ENCODE measurements around the gene C4orf36. TPM values are rescaled to one million over a fixed set of nuclear protein-coding genes. Genes with fewer than 3 reads are reported as not detected.

The C4orf36 gene
- total RNA-seq, 1 donor from 2014 or later: 0.78 TPM

DNA sequence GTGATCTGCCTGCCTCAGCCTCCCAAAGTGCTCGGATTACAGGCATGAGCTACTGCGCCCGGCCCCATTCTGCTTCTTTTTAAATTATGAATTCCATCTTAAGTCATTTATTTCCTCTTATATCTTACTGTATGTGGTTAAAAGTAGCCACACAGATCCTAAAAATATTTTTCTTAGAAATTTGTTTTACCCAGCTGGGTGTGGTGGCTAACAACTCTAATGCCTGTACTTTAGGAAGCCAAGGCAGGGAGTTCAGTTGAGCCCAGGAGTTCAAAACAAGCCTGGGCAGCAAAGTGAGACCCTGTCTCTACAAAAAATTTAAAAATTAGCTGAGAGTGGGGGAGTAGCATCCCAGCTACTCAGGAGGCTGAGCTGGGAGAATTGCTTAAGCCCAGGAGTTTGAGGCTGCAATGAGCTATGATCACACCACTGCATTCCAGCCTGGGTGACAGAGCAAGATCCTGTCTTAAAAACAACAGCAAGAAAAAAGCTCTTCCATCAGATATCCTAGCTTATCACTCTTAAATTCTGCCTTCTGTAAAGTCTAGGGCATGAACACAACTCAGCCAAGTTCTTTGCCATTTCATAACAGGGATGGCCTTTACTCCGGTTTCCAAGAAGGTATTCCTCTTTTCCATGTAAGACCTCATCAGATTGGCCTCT, 27.5 kb upstream of the C4orf36 start:
- ATAC-seq (no peak), DNase-seq (ENCODE audit: missing footprints) (no peak)
- intact Hi-C loops (cut with DNase I): loop anchor here (5.0 kb wide), 2 partner anchors 233 to 318 kb away; no protein-coding TSS in a partner anchor

- DNase-seq (ENCODE audit: missing footprints): no peak
- ATAC-seq: no peak
- intact Hi-C loops (cut with DNase I): no loop called here
These were observed 26.4 kb upstream of the C4orf36 start for GRCh38 chr4:86918539-86919072.

DNA sequence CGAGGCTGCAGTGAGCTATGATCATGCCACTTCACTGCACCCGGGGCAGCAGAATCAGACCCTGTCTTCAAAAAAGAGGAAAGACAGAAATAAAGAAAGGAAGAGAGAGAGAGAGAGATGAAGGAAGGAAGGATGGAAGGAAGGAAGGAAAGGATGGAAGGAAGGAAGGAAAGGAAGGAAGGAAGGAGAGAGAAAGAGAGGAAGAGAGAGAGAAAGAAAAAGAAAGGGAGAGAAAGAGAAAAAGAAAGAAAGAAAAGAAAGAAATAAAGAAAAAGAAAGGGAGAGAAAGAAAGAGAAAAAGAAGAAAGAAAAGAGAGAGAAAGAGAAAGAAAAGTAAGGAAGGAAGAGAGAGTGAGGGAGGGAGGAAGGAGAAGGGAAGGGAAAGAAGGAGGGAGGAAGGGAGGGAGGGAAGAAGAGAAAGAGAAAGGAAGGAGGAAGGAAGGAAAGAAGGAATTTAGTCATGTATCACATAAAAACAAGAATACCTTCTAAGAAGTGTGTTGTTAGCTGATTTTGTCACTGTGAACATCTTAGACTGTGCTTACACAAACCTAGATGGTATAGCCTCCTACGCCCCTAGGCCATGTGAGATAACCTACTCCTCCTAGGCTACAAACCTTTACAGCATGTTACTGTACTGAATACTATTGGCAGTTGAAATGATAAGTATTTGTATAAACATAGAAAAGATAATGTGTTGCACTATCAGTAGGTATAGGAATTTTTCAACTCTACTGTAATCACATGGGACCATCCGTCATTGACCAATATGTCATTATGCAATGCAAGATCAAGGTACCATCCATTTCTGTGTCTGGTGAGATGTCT, 25.2 kb upstream of the C4orf36 start:
- ATAC-seq: no peak
- intact Hi-C loops (cut with DNase I): no loop called here
- DNase-seq (ENCODE audit: missing footprints): no peak

DNA sequence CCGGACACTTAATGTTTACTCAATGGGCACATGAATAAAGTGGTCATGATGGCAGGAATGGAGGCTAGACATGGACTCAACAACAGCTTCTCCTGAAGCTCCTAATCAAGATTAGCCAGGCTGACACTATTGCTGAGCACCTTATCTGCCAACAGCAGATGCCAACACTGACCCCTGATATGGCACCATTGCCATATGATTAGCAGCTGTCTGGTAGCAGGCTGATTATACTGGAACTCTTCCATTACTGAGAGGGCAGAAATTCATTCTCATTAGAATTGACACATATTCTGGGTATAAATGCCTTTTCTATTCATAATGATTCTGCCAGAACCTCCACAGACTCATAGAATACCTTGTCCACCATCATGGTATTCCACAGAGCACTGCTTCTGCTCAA, 24.2 kb upstream of the C4orf36 start:
- no peak for DNase-seq (ENCODE audit: missing footprints)
- intact Hi-C loops (cut with DNase I): no loop called here
- no peak for ATAC-seq

DNA sequence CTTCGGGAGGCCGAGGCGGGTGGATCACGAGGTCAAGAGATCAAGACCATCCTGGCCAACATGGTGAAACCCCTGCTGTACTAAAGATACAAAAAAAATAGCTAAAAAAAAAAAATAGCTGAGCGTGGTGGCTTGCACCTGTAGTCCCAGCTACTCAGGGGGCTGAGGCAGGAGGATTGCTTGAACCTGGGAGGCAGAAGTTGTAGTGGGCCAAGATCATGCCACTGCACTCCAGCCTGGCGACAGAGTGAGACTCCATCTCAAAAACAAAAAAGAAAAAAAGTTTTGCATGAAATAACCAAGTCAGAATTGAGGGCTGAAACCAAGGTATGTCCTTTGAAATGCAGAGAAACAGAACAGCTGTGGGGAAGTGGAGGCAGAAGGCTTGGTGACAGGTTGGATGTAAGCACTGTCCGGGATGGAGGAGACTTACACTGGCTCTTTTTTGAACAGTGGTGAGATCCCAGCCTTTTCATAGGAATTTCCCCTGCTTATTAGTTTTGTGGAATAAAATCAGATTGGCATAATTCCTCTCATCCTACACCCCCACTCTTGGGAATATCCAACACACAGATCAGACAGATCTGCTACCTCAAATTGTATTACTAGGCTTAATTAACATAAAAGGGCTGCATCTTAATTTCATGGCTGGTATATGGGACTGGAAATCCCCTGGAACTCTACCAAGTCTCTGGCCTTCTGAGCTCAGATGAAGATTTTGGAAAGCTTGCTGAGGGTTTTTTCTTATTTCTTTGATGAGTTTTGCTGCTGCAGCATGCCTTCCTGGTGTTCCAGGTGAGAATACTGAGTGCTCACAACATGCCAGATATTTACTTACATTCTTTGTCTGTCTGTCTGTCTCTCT, 18.8 kb upstream of the C4orf36 start:
- intact Hi-C loops (cut with DNase I): no loop called here
- no peak for DNase-seq (ENCODE audit: missing footprints)

DNA sequence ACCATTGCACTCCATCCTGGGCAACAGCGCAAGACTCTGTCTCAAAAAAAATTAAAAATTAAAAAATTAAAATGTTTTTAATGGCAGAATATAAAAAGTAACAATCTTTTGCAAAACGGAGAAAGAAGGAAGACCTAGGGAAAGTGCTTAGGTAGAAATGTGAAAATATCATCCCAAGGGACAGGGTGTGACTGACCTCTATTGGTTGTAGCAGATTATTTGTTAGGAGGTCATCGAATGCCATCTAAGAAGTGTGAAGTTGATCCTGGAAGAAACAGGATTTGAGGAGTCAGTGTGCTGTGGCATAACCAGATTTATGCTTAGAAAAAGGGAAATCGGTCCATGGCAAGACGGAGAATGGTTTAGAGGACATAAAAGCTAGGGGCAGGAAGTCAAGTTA, 18.1 kb upstream of the C4orf36 start:
- ATAC-seq (no peak), DNase-seq (ENCODE audit: missing footprints) (no peak)
- intact Hi-C loops (cut with DNase I): no loop called here

More for the DNA sequence above, 18.8 kb upstream of the C4orf36 start:
- no peak for ATAC-seq

DNA sequence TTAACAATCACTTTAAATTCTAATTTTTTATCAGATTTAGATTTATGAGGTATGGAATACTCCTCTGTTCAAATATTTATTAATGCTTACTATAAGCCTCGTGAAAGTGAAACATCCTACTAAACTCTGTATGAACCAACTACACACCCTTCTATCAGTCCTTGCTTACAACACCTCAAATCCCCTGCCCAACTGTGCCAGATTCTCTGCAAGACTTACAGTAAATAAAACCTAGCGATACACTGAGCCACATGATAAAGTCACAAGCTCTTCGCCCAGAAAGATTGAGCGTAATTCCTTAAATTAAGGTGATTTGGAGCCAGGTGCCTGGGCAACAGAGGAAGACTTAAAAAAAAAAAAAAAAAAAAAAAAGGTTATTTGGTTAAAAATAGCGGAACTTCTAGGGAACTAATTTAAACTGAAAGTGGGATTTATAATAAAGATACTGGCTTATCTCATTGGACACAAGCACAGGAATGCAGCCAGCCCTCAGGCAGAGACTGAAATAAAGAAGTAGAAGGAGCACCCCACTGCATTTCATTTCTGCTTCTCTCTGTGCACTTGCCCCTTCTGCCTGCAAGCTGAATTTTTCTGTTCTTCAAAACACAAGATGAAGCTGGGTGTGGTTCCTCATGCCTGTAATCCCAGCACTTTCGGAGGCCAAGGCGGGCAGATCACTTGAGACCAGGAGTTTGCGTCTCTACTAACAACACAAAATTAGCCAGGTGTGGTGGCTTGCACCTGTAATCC, 17.5 kb upstream of the C4orf36 start:
- intact Hi-C loops (cut with DNase I): no loop called here
- ATAC-seq (no peak), DNase-seq (ENCODE audit: missing footprints) (no peak)

DNA sequence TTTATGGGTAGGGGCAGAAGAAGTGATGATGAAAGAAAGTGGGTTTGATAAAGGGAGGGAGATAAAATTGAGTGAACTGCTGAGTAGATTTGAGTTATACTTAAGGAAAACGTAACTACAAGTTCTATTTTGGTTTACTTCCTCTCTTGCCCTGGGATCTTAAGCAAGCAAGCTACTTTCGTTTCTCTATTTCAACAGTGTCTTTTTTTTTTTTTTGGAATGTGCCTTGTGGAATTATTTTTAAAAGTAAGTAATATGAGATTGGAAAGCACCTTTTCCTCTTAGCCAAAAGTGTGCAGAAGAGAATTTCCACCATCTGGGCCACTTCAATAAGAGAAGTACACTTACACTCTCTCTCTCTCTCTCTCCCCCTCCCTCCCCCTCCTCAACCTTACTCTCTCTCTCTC, 16.0 kb upstream of the C4orf36 start:
- intact Hi-C loops (cut with DNase I): no loop called here
- ATAC-seq: no peak
- DNase-seq (ENCODE audit: missing footprints): no peak

DNA sequence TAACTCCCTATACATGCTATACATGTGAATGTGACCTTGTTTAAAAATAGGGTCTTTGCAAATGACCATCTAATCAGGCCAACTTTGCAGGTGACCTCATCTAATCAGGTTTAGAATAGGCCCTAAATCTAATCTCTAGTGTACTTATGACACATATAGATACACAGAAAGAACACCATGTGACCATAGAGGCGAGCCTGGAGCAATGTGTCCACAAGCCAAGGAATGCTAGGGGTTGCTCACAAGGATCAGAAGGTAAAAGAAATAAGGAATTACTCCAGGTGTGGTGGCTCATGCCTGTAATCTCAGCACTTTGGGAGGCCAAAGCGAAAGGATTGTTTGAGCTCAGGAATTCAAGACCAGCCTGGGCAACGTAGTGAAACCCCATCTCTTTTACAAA, 9.6 kb upstream of the C4orf36 start:
- ATAC-seq (no peak), DNase-seq (ENCODE audit: missing footprints) (no peak)
- intact Hi-C loops (cut with DNase I): no loop called here

- no peak for DNase-seq (ENCODE audit: missing footprints)
- ATAC-seq: no peak
- intact Hi-C loops (cut with DNase I): no loop called here
These were observed 6.3 kb upstream of the C4orf36 start for GRCh38 chr4:86898562-86898961.

DNA sequence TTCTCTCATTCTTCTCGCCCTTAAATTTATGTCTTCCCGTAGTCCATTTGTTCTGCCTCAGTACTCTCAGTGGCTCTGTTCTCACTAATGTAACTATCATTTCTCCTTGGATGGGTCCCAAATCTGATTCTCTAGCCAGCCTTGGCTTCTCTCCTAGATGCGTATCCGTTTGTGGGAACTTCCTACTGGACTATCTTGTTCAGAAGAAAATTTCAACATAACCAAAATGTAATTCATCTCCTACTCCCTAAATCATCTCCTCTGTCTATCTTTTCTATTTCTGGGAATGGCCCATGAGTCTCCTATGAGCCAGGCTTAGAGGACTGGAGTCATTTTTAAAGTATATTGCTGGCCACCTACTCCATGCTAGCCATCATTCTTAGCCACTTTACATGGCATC, 4.4 kb upstream of the C4orf36 start:
- no peak for ATAC-seq
- intact Hi-C loops (cut with DNase I): no loop called here
- no peak for DNase-seq (ENCODE audit: missing footprints)

- intact Hi-C loops (cut with DNase I): loop anchor here (1.0 kb wide), 1 partner anchor 399 kb away; no protein-coding TSS in a partner anchor
- no peak for DNase-seq (ENCODE audit: missing footprints)
- ATAC-seq: peak; percentile 40
These were observed 3.7 kb upstream of the C4orf36 start for GRCh38 chr4:86895692-86896488.

DNA sequence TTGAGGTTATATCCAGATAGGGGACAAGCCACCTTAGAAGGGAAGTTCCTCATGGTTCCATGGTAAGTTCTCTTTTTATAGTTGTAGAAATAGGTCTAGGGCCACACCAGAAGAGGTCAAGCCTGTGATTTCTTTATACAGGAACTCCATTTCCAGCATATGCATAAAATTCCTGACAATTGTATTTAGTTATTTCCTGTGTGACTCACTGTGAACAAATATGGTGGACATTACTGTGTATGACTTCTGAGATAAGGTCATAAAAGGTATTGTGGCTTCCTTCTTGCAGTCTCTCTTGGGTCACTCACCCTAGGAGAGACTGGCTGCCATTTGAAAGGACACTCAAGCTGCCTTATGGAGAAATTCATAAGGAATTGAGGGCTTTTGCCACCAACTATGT, 2.2 kb upstream of the C4orf36 start:
- intact Hi-C loops (cut with DNase I): no loop called here
- ATAC-seq (no peak), DNase-seq (ENCODE audit: missing footprints) (no peak)

- no peak for DNase-seq (ENCODE audit: missing footprints)
- no peak for ATAC-seq
- intact Hi-C loops (cut with DNase I): no loop called here
These were observed 914 bp upstream of the C4orf36 start for GRCh38 chr4:86893136-86893535.

- no peak for DNase-seq (ENCODE audit: missing footprints)
- no peak for ATAC-seq
- intact Hi-C loops (cut with DNase I): no loop called here
These were observed 376 bp upstream of the C4orf36 start for GRCh38 chr4:86892636-86892960.

DNA sequence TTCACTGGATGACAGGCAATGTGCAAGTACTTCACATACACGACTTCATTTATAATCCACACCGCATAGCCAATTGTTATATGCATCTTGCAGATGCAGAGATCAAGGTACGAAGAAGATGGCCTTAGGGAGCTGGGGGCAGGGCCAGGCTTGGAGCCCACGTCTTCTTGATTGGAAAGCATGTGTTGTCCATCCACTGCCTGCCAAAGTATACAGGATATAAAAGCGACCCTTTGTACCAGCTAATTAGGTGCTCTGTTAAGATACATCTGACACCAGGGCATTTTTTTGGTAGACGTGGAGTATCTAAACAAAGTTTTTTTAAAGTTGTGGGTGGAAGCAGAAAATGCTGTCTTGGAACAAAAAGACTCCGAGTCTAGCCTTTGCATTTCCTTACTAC, 1.4 kb downstream of the C4orf36 start:
- DNase-seq (ENCODE audit: missing footprints) (no peak), ATAC-seq (no peak)
- intact Hi-C loops (cut with DNase I): no loop called here

GRCh38 chr4:86879641-86880040, 12.6 kb downstream of the C4orf36 start:
- intact Hi-C loops (cut with DNase I): no loop called here
- no peak for ATAC-seq
- no peak for DNase-seq (ENCODE audit: missing footprints)

DNA sequence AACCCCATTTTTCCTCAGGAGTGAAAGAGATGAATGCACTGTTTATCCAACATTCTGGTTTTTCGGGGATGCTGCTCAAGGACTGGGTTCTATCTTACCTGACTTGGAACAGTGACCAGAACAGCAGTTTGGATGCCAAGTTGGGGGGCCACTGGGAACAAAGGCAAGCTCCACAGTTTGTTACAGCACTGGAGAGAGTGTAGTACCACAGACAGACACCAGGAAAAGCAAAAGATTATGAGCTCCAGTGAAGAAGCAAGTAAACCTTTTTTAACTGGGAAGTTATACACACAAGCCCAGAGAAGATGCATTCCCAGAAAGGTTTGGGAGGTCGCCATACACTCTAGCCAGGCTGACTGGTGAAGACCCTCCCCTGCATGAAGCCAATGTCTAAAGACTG, 13.6 kb downstream of the C4orf36 start:
- ATAC-seq (no peak), DNase-seq (ENCODE audit: missing footprints) (no peak)
- intact Hi-C loops (cut with DNase I): no loop called here

Measured in Right ventricle myocardium inferior (tissue), 1 donor.